PC-9 (cell line): ENCODE results near the gene TMEM139. TPM values are rescaled to one million over a fixed set of nuclear protein-coding genes. Genes with fewer than 3 reads are reported as not detected.

Experiments used
- BruUV-seq: library from RNA; stranded (reverse); fragments of 400-500 nt; replicated peaks from 2 replicates; lab custom pipeline; 2021; lab: Mats Ljungman, UMichigan
- CTCF ChIA-PET: fragments of 300-600 bp; sonication (Branson Sonifier 250); formaldehyde crosslinking; loops from one replicate; lab custom pipeline; 2022; ENCODE audit warnings: antibody characterized with exemption; lab: Charles Lee
- POLR2A ChIA-PET: fragments of 300-600 bp; sonication (Branson Sonifier 250); formaldehyde crosslinking; loops from one replicate; lab custom pipeline; 2022; ENCODE audit warnings: antibody characterized with exemption; ENCODE audit not compliant: unreplicated experiment; lab: Charles Lee
- DNase-seq, 2 experiments: peaks; one replicate each; pipeline versions ENCODE4 v3.0.0 to v3.0.0-alpha.2; 2015 to 2022; ENCODE audit warnings: mixed read lengths in 1 of 2
- H2AFZ ChIP-seq: fragments of 200-600 bp; sonication (generic); 2 replicates; pipeline ENCODE4 v1.8.1; 2017; ENCODE audit warnings: antibody characterized with exemption
- H3F3A ChIP-seq: fragments of 200-600 bp; sonication (generic); 2 replicates; pipeline ENCODE4 v1.8.1; 2017; ENCODE audit warnings: antibody characterized with exemption, mild to moderate bottlenecking, low read depth; ENCODE audit not compliant: insufficient read depth
- H3K27ac ChIP-seq: fragments of 200-600 bp; sonication (generic); 2 replicates; pipeline ENCODE4 v1.6.1; 2016; ENCODE audit warnings: mixed run types
- H3K27me3 ChIP-seq: fragments of 200-600 bp; sonication (generic); 2 replicates; pipeline ENCODE4 v1.6.1; 2016; ENCODE audit warnings: low read depth, mixed run types; ENCODE audit not compliant: insufficient read depth
- H3K36me3 ChIP-seq: fragments of 200-600 bp; sonication (generic); 2 replicates; pipeline ENCODE4 v1.6.1; 2016; ENCODE audit warnings: low read depth, mixed run types
- H3K4me1 ChIP-seq: fragments of 200-600 bp; sonication (generic); replicated peaks from 2 replicates; pipeline ENCODE4 v1.6.1; 2016; ENCODE audit warnings: mixed run types; ENCODE audit not compliant: insufficient read depth
- H3K4me2 ChIP-seq: fragments of 200-600 bp; sonication (generic); 2 replicates; pipeline ENCODE4 v1.6.1; 2017; ENCODE audit warnings: mixed run types
- H3K4me3 ChIP-seq: fragments of 200-600 bp; sonication (generic); 2 replicates; pipeline ENCODE4 v1.6.1; 2016; ENCODE audit warnings: mixed run types
- H3K79me2 ChIP-seq: fragments of 200-600 bp; sonication (generic); 2 replicates; pipeline ENCODE4 v1.6.1; 2017; ENCODE audit warnings: low read depth, mixed run types
- H3K9me2 ChIP-seq: fragments of 200-600 bp; sonication (generic); 2 replicates; pipeline ENCODE4 v1.8.1; 2017; ENCODE audit warnings: mild to moderate bottlenecking; ENCODE audit not compliant: insufficient read depth
- H3K9me3 ChIP-seq: fragments of 200-600 bp; sonication (generic); 2 replicates; pipeline ENCODE4 v1.8.1; 2016; ENCODE audit warnings: low read depth; ENCODE audit not compliant: insufficient read depth
- H4K20me1 ChIP-seq: fragments of 200-600 bp; sonication (generic); 2 replicates; pipeline ENCODE4 v1.8.1; 2017; ENCODE audit not compliant: insufficient read depth
- CTCF ChIP-seq: fragments of 200-600 bp; sonication (generic); conservative IDR thresholded peaks from 2 replicates; pipeline ENCODE4 v1.6.1; 2017; ENCODE audit warnings: mixed run types, antibody characterized with exemption, mild to moderate bottlenecking, moderate library complexity
- EZH2 ChIP-seq: fragments of 200-600 bp; sonication (generic); IDR thresholded peaks from 2 replicates; pipeline ENCODE4 v1.8.0; 2017; ENCODE audit warnings: antibody characterized with exemption, low read depth
- intact Hi-C: fragments of 100-400 bp; cut with micrococcal nuclease; formaldehyde crosslinking; loops from one replicate; pipeline ENCODE4 v1.10.0; 2022; ENCODE audit not compliant: unreplicated experiment
- total RNA-seq: library from RNA; stranded (reverse); gene quantifications from 2 replicates; pipeline ENCODE4 v1.2.3, GENCODE V29; 2021

Gene TMEM139
- total RNA-seq, 1 experiment from 2014 or later, result 131 TPM

GRCh38 chr7:143322760-143323633, 38.2 kb downstream of the TMEM139 start:
- ChIA-PET CTCF (interaction anchor here (0.7 kb wide), 1 partner anchor 579 kb away, joined by 5 read pairs; the partner anchor contains the start of gene TCAF1), POLR2A (interaction anchor here (0.7 kb wide), 1 partner anchor 60 kb away, joined by 5 read pairs; no protein-coding TSS in a partner anchor)
- Histone ChIP-seq H3K4me3 (no peak overlapping the region), H3F3A (no peaks in the 10 kb centered on the region), H4K20me1 (no peaks in the 10 kb centered on the region), H3K9me3 (no peaks in the 10 kb centered on the region), H3K79me2 (no peaks in the 10 kb centered on the region), H3K27ac (no peak overlapping the region), H2AFZ (no peak overlapping the region), H3K27me3 (no peaks in the 10 kb centered on the region), H3K36me3 (no peaks in the 10 kb centered on the region), H3K9me2 (no peaks in the 10 kb centered on the region), H3K4me2 (no peak overlapping the region), H3K4me1 (peaks cover 6% of the 10 kb centered on the region; the same call in 1 of the 2 replicates)
- TF ChIP-seq CTCF (no peak), EZH2 (no peak)
- no peak for DNase-seq
- intact Hi-C loops, result no loop called here
- no TSS peak for BruUV-seq

- Histone ChIP-seq H3K9me3 (no peaks in the 10 kb centered on the region), H2AFZ (no peak overlapping the region), H3K4me3 (no peak overlapping the region), H3K27ac (no peak overlapping the region), H3K36me3 (no peaks in the 10 kb centered on the region), H3F3A (no peaks in the 10 kb centered on the region), H3K79me2 (no peaks in the 10 kb centered on the region), H3K9me2 (no peaks in the 10 kb centered on the region), H4K20me1 (no peaks in the 10 kb centered on the region), H3K4me1 (peaks cover 6% of the 10 kb centered on the region; the same call in 1 of the 2 replicates), H3K27me3 (no peaks in the 10 kb centered on the region), H3K4me2 (no peak overlapping the region)
- TF ChIP-seq CTCF (no peak), EZH2 (no peak)
- BruUV-seq, result no TSS peak
- intact Hi-C loops, result no loop called here
- no peak for DNase-seq
- POLR2A ChIA-PET, result no interaction called here
- CTCF ChIA-PET, result interaction anchor here (0.7 kb wide), 1 partner anchor 578 kb away, joined by 5 read pairs; the partner anchor contains the start of gene TCAF1
Observed at GRCh38 chr7:143323653-143324052, 38.9 kb downstream of the TMEM139 start.

- H3K4me3 ChIP-seq, result no peak overlapping the region
- ChIA-PET CTCF (interaction anchor here (0.6 to 0.7 kb wide), 2 partner anchors 83 to 108 kb away, joined by 3 read pairs; partner anchors contain the start of gene EPHA1), POLR2A (interaction anchor here (0.5 kb wide), 1 partner anchor 26 kb away, joined by 5 read pairs; no protein-coding TSS in a partner anchor)
- H3K9me3 ChIP-seq, result no peaks in the 10 kb centered on the region
- intact Hi-C loops, result no loop called here
- TF ChIP-seq CTCF (no peak), EZH2 (no peak)
- no peaks in the 10 kb centered on the region for H3K79me2 ChIP-seq
- no peaks in the 10 kb centered on the region for H3K9me2 ChIP-seq
- no peak overlapping the region for H2AFZ ChIP-seq
- H4K20me1 ChIP-seq, result no peaks in the 10 kb centered on the region
- peaks cover 6% of the 10 kb centered on the region; the same call in 1 of the 2 replicates for H3K4me1 ChIP-seq
- no TSS peak for BruUV-seq
- no peak overlapping the region for H3K27ac ChIP-seq
- DNase-seq, result peak in 1 of 2 experiments; percentile 47
- no peak overlapping the region for H3K4me2 ChIP-seq
- H3K27me3 ChIP-seq, result no peaks in the 10 kb centered on the region
- H3F3A ChIP-seq, result no peaks in the 10 kb centered on the region
- no peaks in the 10 kb centered on the region for H3K36me3 ChIP-seq
Observed at GRCh38 chr7:143325240-143325639, 40.5 kb downstream of the TMEM139 start.
